ENCODE measurements around the gene SUPV3L1.

DNA sequence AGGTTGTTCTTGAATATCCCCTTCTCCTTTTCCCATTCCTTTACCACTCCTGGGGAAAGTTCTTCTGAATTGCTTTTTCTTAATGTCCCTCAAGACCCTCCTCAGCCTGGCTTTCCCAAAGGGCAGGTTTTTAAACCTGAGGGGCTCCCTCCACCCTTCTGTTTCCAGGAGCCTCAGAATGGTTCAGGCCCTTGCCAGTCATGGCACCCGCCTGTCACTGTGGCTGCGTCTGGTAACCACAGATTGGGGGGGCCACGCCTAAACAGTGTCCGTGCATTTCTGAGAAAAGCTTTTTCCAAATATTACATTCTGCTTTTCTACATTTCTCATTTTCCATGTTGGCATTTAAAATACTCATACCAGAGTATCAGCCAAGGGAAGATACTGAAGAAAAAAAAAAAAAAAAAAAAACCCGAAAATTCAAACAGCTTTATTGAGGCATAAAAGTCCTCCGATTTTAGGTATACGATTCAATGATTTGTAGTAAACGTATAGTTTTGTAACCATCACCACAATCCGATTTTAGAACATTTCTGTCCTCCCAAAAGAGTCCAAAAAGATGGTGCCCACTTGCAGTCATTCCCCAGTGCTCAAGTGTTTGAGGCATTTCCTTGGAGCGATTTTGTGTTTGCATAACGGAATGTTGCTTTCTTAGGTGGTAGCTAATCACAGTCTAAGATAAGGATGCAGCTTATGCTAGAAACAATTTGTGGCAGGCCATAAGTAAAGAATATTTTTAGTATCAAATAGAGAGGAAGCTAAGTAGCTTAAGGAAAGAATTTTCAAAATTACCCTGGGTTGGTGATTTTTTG, 62.2 kb downstream of the SUPV3L1 start:
- TF ChIP-seq POLR2A (IDR thresholded peaks at IDR 0.05): no peak
- TF ChIP-seq, protein P1, sequence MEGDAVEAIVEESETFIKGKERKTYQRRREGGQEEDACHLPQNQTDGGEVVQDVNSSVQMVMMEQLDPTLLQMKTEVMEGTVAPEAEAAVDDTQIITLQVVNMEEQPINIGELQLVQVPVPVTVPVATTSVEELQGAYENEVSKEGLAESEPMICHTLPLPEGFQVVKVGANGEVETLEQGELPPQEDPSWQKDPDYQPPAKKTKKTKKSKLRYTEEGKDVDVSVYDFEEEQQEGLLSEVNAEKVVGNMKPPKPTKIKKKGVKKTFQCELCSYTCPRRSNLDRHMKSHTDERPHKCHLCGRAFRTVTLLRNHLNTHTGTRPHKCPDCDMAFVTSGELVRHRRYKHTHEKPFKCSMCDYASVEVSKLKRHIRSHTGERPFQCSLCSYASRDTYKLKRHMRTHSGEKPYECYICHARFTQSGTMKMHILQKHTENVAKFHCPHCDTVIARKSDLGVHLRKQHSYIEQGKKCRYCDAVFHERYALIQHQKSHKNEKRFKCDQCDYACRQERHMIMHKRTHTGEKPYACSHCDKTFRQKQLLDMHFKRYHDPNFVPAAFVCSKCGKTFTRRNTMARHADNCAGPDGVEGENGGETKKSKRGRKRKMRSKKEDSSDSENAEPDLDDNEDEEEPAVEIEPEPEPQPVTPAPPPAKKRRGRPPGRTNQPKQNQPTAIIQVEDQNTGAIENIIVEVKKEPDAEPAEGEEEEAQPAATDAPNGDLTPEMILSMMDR (IDR thresholded peaks at IDR 0.05): no peak

Measured in uterus (tissue), 2 donors.